Ovary (tissue), 9 donors: Measurements from ENCODE around the gene TP53I3. TPM values are rescaled to one million over a fixed set of nuclear protein-coding genes. Genes with fewer than 3 reads are reported as not detected.

Experiments
- DNase-seq, 5 donors: peaks; one replicate each; pipeline ENCODE4 v3.0.0-alpha.2; 2019 to 2020
- H3K27ac ChIP-seq, 2 donors: fragments of 200-600 bp; one replicate each; pipeline versions ENCODE4 v1.5.1 to v1.8.0; 2019 to 2022
- H3K27me3 ChIP-seq: fragments of 200-600 bp; one replicate; pipeline ENCODE4 v1.8.0; 2022
- H3K36me3 ChIP-seq: fragments of 200-600 bp; sonication (generic); one replicate; pipeline ENCODE4 v1.5.1; 2019
- H3K4me1 ChIP-seq: one replicate; pipeline ENCODE4 v1.8.1; 2013; ENCODE audit warnings: mild to moderate bottlenecking, moderate library complexity; ENCODE audit not compliant: insufficient read depth
- H3K4me3 ChIP-seq: fragments of 200-600 bp; sonication (generic); one replicate; pipeline ENCODE4 v1.5.1; 2017
- H3K9me3 ChIP-seq, 2 donors: fragments of 200-600 bp in 1 of 2; sonication (generic) in 1 of 2; one replicate each; pipeline versions ENCODE4 v1.5.1 to v1.8.1; 2013 to 2019; ENCODE audit warnings: mild to moderate bottlenecking in 1 of 2, moderate library complexity in 1 of 2
- CTCF ChIP-seq, 3 donors: fragments of 450-650 bp in 2 of 3; fragments of 200-600 bp in 1 of 3; IDR thresholded peaks; one replicate each; pipeline versions ENCODE4 v1.5.1 to v1.8.0; 2016 to 2022; ENCODE audit warnings: antibody characterized with exemption in 3 of 3, mild to moderate bottlenecking in 1 of 3
- EP300 ChIP-seq: sonication (generic); formaldehyde crosslinking; IDR thresholded peaks from one replicate; pipeline ENCODE4 v1.6.1; 2017; ENCODE audit warnings: antibody characterized with exemption
- POLR2A ChIP-seq: fragments of 450-650 bp; IDR thresholded peaks from one replicate; pipeline ENCODE4 v1.6.1; 2017; ENCODE audit warnings: antibody characterized with exemption, mild to moderate bottlenecking, moderate library complexity
- WGBS, 3 donors: extraction: QIAGEN DNeasy Blood & Tissue Kit in 1 of 3; methylation state at CpG; one replicate each; pipeline versions ENCODE4 v1.1.5 to v1.1.7; 2013 to 2017; 5-methylcytosine and 5-hydroxymethylcytosine counted together
- intact Hi-C, 4 donors: fragments of 100-400 bp; cut with DNase I; formaldehyde crosslinking; loops; one replicate each; pipeline versions ENCODE4 v1.11.0 to v1.15.1; 2022 to 2023
- polyA plus RNA-seq, 2 donors: library from polyadenylated mRNA; stranded (reverse); fragments of 200-250 nt in 1 of 2; fragments of 350-450 nt in 1 of 2; fragmentation: Illumina TruSeq in 1 of 2; extraction: RNeasy Lipid Tissue Mini Kit (QIAGEN cat#74804) in 1 of 2; gene quantifications; one replicate each; pipeline ENCODE4 v1.2.3, GENCODE V29; 2013 to 2014
- total RNA-seq, 7 donors: library from RNA; depleted of rRNA in 2 of 7; stranded (reverse); fragments of >200 nt in 2 of 7; fragmentation: NEBNext Ultra II Directional in 3 of 7; extraction: Animal tissue kit (Norgen Biotek cat#: 25700) in 3 of 7; gene quantifications; one replicate each; pipeline versions ENCODE4 v1.1.0 to v1.2.4, GENCODE V29; 2016 to 2023
- donor health status: DM: no; HTN: no; CAD: no; lungs with moderate emphysema.
- donor health status: DM: no; HTN: no; CAD: no.
- donor health status: Bipolar disorder and iron deficiency.
- donor health status: DM: yes; HTN: yes; CAD: no.
- donor health status: DM: no; HTN: no; CAD: no.
- donor health status: DM: yes; HTN: yes; CAD: no.

Gene TP53I3
- total and polyA plus RNA-seq, 9 donors = 1.6 to 28.1 (median 10.3) TPM

- Histone ChIP-seq H3K9me3 (no peaks in the 10 kb centered on the region), H3K36me3 (no peaks in the 10 kb centered on the region), H3K27me3 (no peaks in the 10 kb centered on the region), H3K27ac (peak within 1 kb of the TSS; percentile 94 to 99), H3K4me1 (peaks cover 1% of the 10 kb centered on the region), H3K4me3 (peak within 1 kb of the TSS; percentile 84)
- peak; percentile 86 to 90 (median 87) for DNase-seq
- TF ChIP-seq CTCF (IDR thresholded peaks at IDR 0.05) = no peak
- peak; percentile 58 for TF ChIP-seq POLR2A
- WGBS, 3 donors = 0 to 1% (median 0%) methylated on average over 75 to 103 of the region's 103 CpGs
- intact Hi-C loops = no loop called here
These were observed 38.7 kb upstream of the TP53I3 start, which contains the start of the genes FAM228B and PFN4 for GRCh38 chr2:24123195-24123921. FAM228B (plus strand) TSS chr2:24123469; CDS start chr2:24124362, 893 bp downstream. PFN4 (minus strand) TSS chr2:24123334; CDS start chr2:24122535, 799 bp downstream.

GRCh38 chr2:24122366-24123194 lies 37.9 kb upstream of the TP53I3 start:
- 7 to 8% (median 8%) methylated on average over 15 of the region's 15 CpGs for WGBS, 3 donors
- Histone ChIP-seq H3K36me3 (no peaks in the 10 kb centered on the region), H3K4me1 (peaks cover 1% of the 10 kb centered on the region), H3K27ac (peak overlapping the region; percentile 94 to 99), H3K27me3 (no peaks in the 10 kb centered on the region), H3K9me3 (no peaks in the 10 kb centered on the region), H3K4me3 (peak overlapping the region; percentile 84)
- TF ChIP-seq POLR2A = no peak
- DNase-seq = no peak
- intact Hi-C loops = no loop called here

- Histone ChIP-seq H3K36me3 (no peaks in the 10 kb centered on the region), H3K27me3 (no peaks in the 10 kb centered on the region), H3K4me3 (no peak overlapping the region), H3K27ac (peak overlapping the region in 1 of 2 donors; percentile 14), H3K9me3 (no peaks in the 10 kb centered on the region), H3K4me1 (peaks cover 1% of the 10 kb centered on the region)
- no peak for TF ChIP-seq EP300
- TF ChIP-seq CTCF (IDR thresholded peaks at IDR 0.05) = no peak
- no peak for TF ChIP-seq POLR2A
- 51 to 58% (median 53%) methylated on average over 4 of the region's 4 CpGs for WGBS, 3 donors
- intact Hi-C loops = no loop called here
- DNase-seq = no peak
These were observed 36.8 kb upstream of the TP53I3 start for GRCh38 chr2:24121469-24121868.

GRCh38 chr2:24121066-24121465 lies 36.4 kb upstream of the TP53I3 start:
- Histone ChIP-seq H3K27ac (peak overlapping the region in 1 of 2 donors; percentile 14), H3K4me1 (peaks cover 1% of the 10 kb centered on the region), H3K9me3 (no peaks in the 10 kb centered on the region), H3K27me3 (no peaks in the 10 kb centered on the region), H3K4me3 (no peak overlapping the region), H3K36me3 (no peaks in the 10 kb centered on the region)
- 29 to 33% (median 33%) methylated on average over 5 of the region's 5 CpGs for WGBS, 3 donors
- intact Hi-C loops = no loop called here
- no peak for DNase-seq
- TF ChIP-seq EP300 (no peak), POLR2A (no peak), CTCF (IDR thresholded peaks at IDR 0.05) (no peak)
